Stimulated activated naive CD8-positive, alpha-beta T cell treated with anti-CD3 and anti-CD28 coated beads, Interleukin-15, amount 100 ng/mL, for 72 hours (primary cell): ENCODE data around the gene STX16.
A peak's percentile ranks its signal among the peaks of the same experiment; 100 is the strongest.

ENCODE experiments used
- ATAC-seq: fragments of 150-1000 bp; cut with Tn5 transposase; 2 replicates; pipeline ENCODE4 v1.10.0; 2021; ENCODE audit warnings: mild to moderate bottlenecking, moderate library complexity
- DNase-seq, 2 donors: peaks; one replicate each; pipeline ENCODE4 v3.0.0; 2021 to 2022
- H3K27ac Mint-ChIP-seq, 2 donors: one replicate each; pipeline ENCODE4 v1.8.0; 2022; ENCODE audit warnings: mild to moderate bottlenecking in 2 of 2, mixed read lengths in 2 of 2, moderate library complexity in 2 of 2
- H3K27me3 Mint-ChIP-seq: one replicate; pipeline ENCODE4 v1.8.0; 2022; ENCODE audit warnings: mixed read lengths
- H3K4me1 Mint-ChIP-seq: one replicate; pipeline ENCODE4 v1.8.0; 2022; ENCODE audit warnings: mild to moderate bottlenecking, mixed read lengths
- H3K4me3 Mint-ChIP-seq, 2 donors: one replicate each; pipeline ENCODE4 v1.8.0; 2022; ENCODE audit warnings: mild to moderate bottlenecking in 2 of 2, mixed read lengths in 2 of 2, moderate library complexity in 1 of 2
- H3K9me3 Mint-ChIP-seq, 2 donors: one replicate each; pipeline ENCODE4 v1.8.0; 2022; ENCODE audit warnings: mixed read lengths in 2 of 2

The STX16 gene

GRCh38 chr20:58709703-58710039 lies 58.6 kb downstream of the STX16 start:
- ATAC-seq (no peak), DNase-seq (no peak)
- Mint-ChIP-seq H3K27ac (no peak overlapping the region), H3K27me3 (no peaks in the 10 kb centered on the region), H3K9me3 (no peaks in the 10 kb centered on the region), H3K4me1 (no peaks in the 10 kb centered on the region), H3K4me3 (no peak overlapping the region)

GRCh38 chr20:58710481-58711265 lies 59.6 kb downstream of the STX16 start:
- Mint-ChIP-seq H3K27ac (peak overlapping the region in 1 of 2 donors; percentile 19), H3K4me3 (no peak overlapping the region), H3K27me3 (no peaks in the 10 kb centered on the region), H3K4me1 (no peaks in the 10 kb centered on the region), H3K9me3 (no peaks in the 10 kb centered on the region)
- DNase-seq: peak in 1 of 2 donors; percentile 4
- ATAC-seq: no peak

GRCh38 chr20:58711266-58712051 lies 60.4 kb downstream of the STX16 start:
- peak in 1 of 2 donors; percentile 6 for DNase-seq
- Mint-ChIP-seq H3K27me3 (no peaks in the 10 kb centered on the region), H3K9me3 (no peaks in the 10 kb centered on the region), H3K27ac (peak overlapping the region in 1 of 2 donors; percentile 85), H3K4me1 (no peaks in the 10 kb centered on the region), H3K4me3 (no peak overlapping the region)
- no peak for ATAC-seq

- Mint-ChIP-seq H3K4me3 (no peak overlapping the region), H3K27me3 (no peaks in the 10 kb centered on the region), H3K9me3 (no peaks in the 10 kb centered on the region), H3K4me1 (no peaks in the 10 kb centered on the region), H3K27ac (peak overlapping the region in 1 of 2 donors; percentile 85)
- no peak for ATAC-seq
- DNase-seq: peak; percentile 0 to 7
Observed at GRCh38 chr20:58712151-58712791, 61.2 kb downstream of the STX16 start.

- no peaks in the 10 kb centered on the region for H3K4me1 Mint-ChIP-seq
- no peaks in the 10 kb centered on the region for H3K9me3 Mint-ChIP-seq
- H3K27ac Mint-ChIP-seq: no peak overlapping the region
- no peaks in the 10 kb centered on the region for H3K27me3 Mint-ChIP-seq
- ATAC-seq (no peak), DNase-seq (peak; percentile 0 to 5)
- H3K4me3 Mint-ChIP-seq: no peak overlapping the region
Observed at GRCh38 chr20:58712806-58713731, 62.0 kb downstream of the STX16 start.

GRCh38 chr20:58713801-58714339 lies 62.8 kb downstream of the STX16 start:
- Mint-ChIP-seq H3K27me3 (no peaks in the 10 kb centered on the region), H3K9me3 (no peaks in the 10 kb centered on the region), H3K4me1 (no peaks in the 10 kb centered on the region), H3K4me3 (no peak overlapping the region), H3K27ac (no peak overlapping the region)
- ATAC-seq: no peak
- peak; percentile 0 to 6 for DNase-seq

- Mint-ChIP-seq H3K27me3 (no peaks in the 10 kb centered on the region), H3K4me1 (no peaks in the 10 kb centered on the region), H3K9me3 (no peaks in the 10 kb centered on the region), H3K4me3 (no peak overlapping the region), H3K27ac (peak overlapping the region in 1 of 2 donors; percentile 46)
- no peak for ATAC-seq
- peak; percentile 0 to 6 for DNase-seq
Observed at GRCh38 chr20:58714340-58714922, 63.3 kb downstream of the STX16 start.

- peak overlapping the region in 1 of 2 donors; percentile 46 for H3K27ac Mint-ChIP-seq
- no peaks in the 10 kb centered on the region for H3K4me1 Mint-ChIP-seq
- DNase-seq (peak in 1 of 2 donors; percentile 5), ATAC-seq (no peak)
- no peaks in the 10 kb centered on the region for H3K27me3 Mint-ChIP-seq
- H3K4me3 Mint-ChIP-seq: no peak overlapping the region
- no peaks in the 10 kb centered on the region for H3K9me3 Mint-ChIP-seq
Observed at GRCh38 chr20:58714923-58715351, 63.9 kb downstream of the STX16 start.

- H3K4me3 Mint-ChIP-seq: no peak overlapping the region
- peaks cover under 1% of the 10 kb centered on the region for H3K27me3 Mint-ChIP-seq
- ATAC-seq (no peak), DNase-seq (peak in 1 of 2 donors; percentile 6)
- H3K27ac Mint-ChIP-seq: no peak overlapping the region
- H3K4me1 Mint-ChIP-seq: no peaks in the 10 kb centered on the region
- no peaks in the 10 kb centered on the region for H3K9me3 Mint-ChIP-seq
Observed at GRCh38 chr20:58715391-58715800, 64.3 kb downstream of the STX16 start.

GRCh38 chr20:58715801-58716475 lies 64.9 kb downstream of the STX16 start:
- H3K4me1 Mint-ChIP-seq: no peaks in the 10 kb centered on the region
- ATAC-seq (no peak), DNase-seq (peak in 1 of 2 donors; percentile 4)
- H3K27me3 Mint-ChIP-seq: peaks cover 6% of the 10 kb centered on the region
- H3K27ac Mint-ChIP-seq: no peak overlapping the region
- H3K9me3 Mint-ChIP-seq: no peaks in the 10 kb centered on the region
- H3K4me3 Mint-ChIP-seq: no peak overlapping the region

- H3K4me1 Mint-ChIP-seq: no peaks in the 10 kb centered on the region
- DNase-seq (peak in 1 of 2 donors; percentile 5), ATAC-seq (no peak)
- no peak overlapping the region for H3K4me3 Mint-ChIP-seq
- H3K27ac Mint-ChIP-seq: peak overlapping the region in 1 of 2 donors; percentile 34
- no peaks in the 10 kb centered on the region for H3K9me3 Mint-ChIP-seq
- H3K27me3 Mint-ChIP-seq: peaks cover 9% of the 10 kb centered on the region
Observed at GRCh38 chr20:58716476-58717277, 65.6 kb downstream of the STX16 start.

GRCh38 chr20:58717278-58718091 lies 66.4 kb downstream of the STX16 start:
- no peak overlapping the region for H3K4me3 Mint-ChIP-seq
- peak; percentile 31 for ATAC-seq
- H3K9me3 Mint-ChIP-seq: no peaks in the 10 kb centered on the region
- peak overlapping the region in 1 of 2 donors; percentile 54 for H3K27ac Mint-ChIP-seq
- DNase-seq: peak in 1 of 2 donors; percentile 4
- H3K4me1 Mint-ChIP-seq: no peaks in the 10 kb centered on the region
- H3K27me3 Mint-ChIP-seq: peaks cover 16% of the 10 kb centered on the region
